MM.1S (cell line): ENCODE data around the gene DNM1L.
A peak's percentile ranks its signal among the peaks of the same experiment; 100 is the strongest.

Source experiments
- CTCF ChIP-seq: fragments of 300-600 bp; sonication (generic); IDR thresholded peaks from 2 replicates; pipeline ENCODE4 v1.5.1; 2016; ENCODE audit warnings: antibody characterized with exemption, low read length, mixed read lengths
- EZH2 ChIP-seq: fragments of 300-600 bp; sonication (generic); optimal IDR thresholded peaks from 2 replicates; pipeline ENCODE3; 2017; ENCODE audit warnings: low read depth, mild to moderate bottlenecking, antibody characterized with exemption, low read length, mixed read lengths
- EZH2phosphoT487 ChIP-seq: fragments of 300-600 bp; sonication (generic); IDR thresholded peaks from 2 replicates; pipeline ENCODE4 v1.6.1; 2018; ENCODE audit warnings: antibody characterized with exemption, low read length

- TF ChIP-seq CTCF = peak; percentile 84
- TF ChIP-seq EZH2 = no peak
- TF ChIP-seq EZH2phosphoT487 = no peak
These were observed 76.8 kb downstream of the DNM1L start, which contains the start of gene YARS2 for GRCh38 chr12:32755654-32756475.
